ENCODE results near the gene UBE2E2. TPM values are rescaled to one million over a fixed set of nuclear protein-coding genes. Genes with fewer than 3 reads are reported as not detected.
"Not testable (repeated sequence)": the region's sequence is repeated elsewhere in the genome, so short reads cannot be mapped to it uniquely, and the experiment has no call there.

Gene UBE2E2
- total RNA-seq, 1 experiment from 2014 or later: 38.6 TPM

DNA sequence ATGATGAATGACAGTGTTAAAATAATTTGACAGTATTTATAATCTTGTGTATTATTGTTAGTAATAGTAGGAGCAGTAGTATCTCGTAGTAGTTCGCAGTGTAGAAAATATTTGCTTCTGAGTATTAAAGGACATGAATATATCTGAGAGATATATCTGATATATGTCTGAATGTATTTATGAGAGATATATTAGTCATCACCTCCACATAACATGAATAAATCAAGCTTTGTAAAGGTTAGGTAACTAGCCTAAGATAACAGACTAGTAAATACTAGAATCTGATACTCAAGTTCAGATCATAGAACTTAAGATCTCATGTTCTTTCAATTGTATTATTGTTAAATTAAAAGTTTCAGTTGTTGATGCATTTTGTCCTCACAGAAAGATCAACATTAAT lies 130.5 kb downstream of the UBE2E2 start:
- H3K4me1 Mint-ChIP-seq: peaks cover 6 to 8% of the 10 kb centered on the region in 2 experiments; a peak in 3 of 4 replicates
- Histone ChIP-seq H2BK120ac (ENCODE audit: low read depth, low read length, poor library complexity, severe bottlenecking) (no peak overlapping the region), H3K9ac (ENCODE audit: extremely low read depth, insufficient read length, low read length) (no peak overlapping the region), H3K14ac (ENCODE audit: insufficient read depth, low read length) (no peak overlapping the region), H3K18ac (ENCODE audit: insufficient read length, low read depth, low read length) (no peak overlapping the region), H3K9me3 (ENCODE audit: control insufficient read depth, low read depth, low read length) (no peaks in the 10 kb centered on the region), H2BK5ac (ENCODE audit: insufficient read length, low read length) (no peak overlapping the region), H3K4me2 (ENCODE audit: insufficient read depth, insufficient read length, low read length) (no peak overlapping the region), H2BK12ac (ENCODE audit: insufficient read length, low read depth, low read length) (no peak overlapping the region), H3K4me1 (ENCODE audit: insufficient read depth, low read length) (no peaks in the 10 kb centered on the region), H2BK15ac (ENCODE audit: low read depth, low read length) (no peak overlapping the region), H4K20me1 (ENCODE audit: control insufficient read depth, insufficient read depth, insufficient read length) (no peaks in the 10 kb centered on the region), H3K4ac (ENCODE audit: low read depth, low read length) (no peak overlapping the region), H3T11ph (ENCODE audit: low read length) (no peak overlapping the region), H3K56ac (ENCODE audit: insufficient read length, low read depth, low read length) (no peak overlapping the region), H4K5ac (ENCODE audit: insufficient read length, low read depth, low read length) (no peak overlapping the region), H3K27me3 (ENCODE audit: insufficient read depth, low read length) (no peaks in the 10 kb centered on the region), H3K23ac (ENCODE audit: insufficient read length, low read depth, low read length) (no peak overlapping the region), H3K27ac (ENCODE audit: insufficient read length, low read depth, low read length) (no peak overlapping the region), H3K23me2 (ENCODE audit: insufficient read length, low read depth, low read length, poor library complexity, severe bottlenecking) (no peaks in the 10 kb centered on the region), H2AK5ac (ENCODE audit: insufficient read length, low read length) (no peak overlapping the region), H4K91ac (ENCODE audit: insufficient read length, low read depth, low read length) (no peak overlapping the region), H4K8ac (replicated peaks; ENCODE audit: insufficient read length, low read depth, low read length) (no peak overlapping the region), H3K79me2 (ENCODE audit: insufficient read depth, low read length) (no peaks in the 10 kb centered on the region), H2AFZ (ENCODE audit: low read length) (no peak overlapping the region), H3K79me1 (ENCODE audit: insufficient read depth, low read depth, low read length, poor library complexity, severe bottlenecking) (no peaks in the 10 kb centered on the region), H2BK20ac (ENCODE audit: low read depth, low read length, poor library complexity, severe bottlenecking) (no peak overlapping the region)
- H3K27me3 Mint-ChIP-seq (ENCODE audit: low read depth): no peaks in the 10 kb centered on the region
- H3K4me3 Mint-ChIP-seq: no peak overlapping the region
- TF ChIP-seq CTCF (conservative IDR thresholded peaks at IDR 0.05): no peak
- WGBS (ENCODE audit: extremely low coverage, insufficient read length, low lambda C conversion rate): no CpG with 5 or more reads among the region's 2 CpGs
- H3K36me3 Mint-ChIP-seq (ENCODE audit: insufficient read depth in 1 of 3, low read depth in 3 of 3): no peaks in the 10 kb centered on the region
- H3K9me3 Mint-ChIP-seq: no peaks in the 10 kb centered on the region
- no peak overlapping the region for H3K27ac Mint-ChIP-seq
- DNase-seq: no peak

DNA sequence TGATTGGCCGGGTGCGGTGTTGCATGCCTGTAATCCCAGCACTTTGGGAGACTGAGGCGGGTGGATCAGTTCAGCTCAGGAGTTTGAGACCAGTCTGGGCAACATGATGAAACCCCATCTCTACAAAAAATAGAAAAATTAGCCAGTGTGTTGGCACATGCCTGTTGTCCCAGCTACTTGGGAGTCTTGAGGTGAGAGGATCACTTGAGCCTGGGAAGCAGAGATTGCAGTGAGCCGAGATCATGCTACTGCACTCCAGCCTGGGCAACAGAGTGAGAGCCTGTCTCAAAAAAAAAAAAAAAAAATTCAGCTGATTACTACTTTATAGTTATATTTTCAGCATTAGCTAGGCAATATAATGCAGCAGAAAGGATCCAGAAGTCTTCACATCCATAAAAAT lies 133.7 kb downstream of the UBE2E2 start:
- not testable (repeated sequence) for H2BK120ac ChIP-seq (ENCODE audit: low read depth, low read length, poor library complexity, severe bottlenecking); H3K23ac ChIP-seq (ENCODE audit: insufficient read length, low read depth, low read length); H3K79me2 ChIP-seq (ENCODE audit: insufficient read depth, low read length); H3K4me1 ChIP-seq (ENCODE audit: insufficient read depth, low read length); H3K27ac Mint-ChIP-seq; H3K56ac ChIP-seq (ENCODE audit: insufficient read length, low read depth, low read length); H3K14ac ChIP-seq (ENCODE audit: insufficient read depth, low read length); H3K4ac ChIP-seq (ENCODE audit: low read depth, low read length); H4K8ac ChIP-seq (replicated peaks; ENCODE audit: insufficient read length, low read depth, low read length); H3K9me3 Mint-ChIP-seq; DNase-seq; H2BK20ac ChIP-seq (ENCODE audit: low read depth, low read length, poor library complexity, severe bottlenecking); H3T11ph ChIP-seq (ENCODE audit: low read length); H3K79me1 ChIP-seq (ENCODE audit: insufficient read depth, low read depth, low read length, poor library complexity, severe bottlenecking); H2BK12ac ChIP-seq (ENCODE audit: insufficient read length, low read depth, low read length); H3K27ac ChIP-seq (ENCODE audit: insufficient read length, low read depth, low read length); H2BK5ac ChIP-seq (ENCODE audit: insufficient read length, low read length); H2AK5ac ChIP-seq (ENCODE audit: insufficient read length, low read length); H3K4me1 Mint-ChIP-seq; H3K9me3 ChIP-seq (ENCODE audit: control insufficient read depth, low read depth, low read length); H3K27me3 Mint-ChIP-seq (ENCODE audit: low read depth); H4K91ac ChIP-seq (ENCODE audit: insufficient read length, low read depth, low read length); H3K9ac ChIP-seq (ENCODE audit: extremely low read depth, insufficient read length, low read length); H3K4me3 Mint-ChIP-seq; H3K23me2 ChIP-seq (ENCODE audit: insufficient read length, low read depth, low read length, poor library complexity, severe bottlenecking); H4K5ac ChIP-seq (ENCODE audit: insufficient read length, low read depth, low read length); H3K27me3 ChIP-seq (ENCODE audit: insufficient read depth, low read length); H3K18ac ChIP-seq (ENCODE audit: insufficient read length, low read depth, low read length); H2AFZ ChIP-seq (ENCODE audit: low read length); H2BK15ac ChIP-seq (ENCODE audit: low read depth, low read length); H3K4me2 ChIP-seq (ENCODE audit: insufficient read depth, insufficient read length, low read length); H4K20me1 ChIP-seq (ENCODE audit: control insufficient read depth, insufficient read depth, insufficient read length); H3K36me3 Mint-ChIP-seq (ENCODE audit: insufficient read depth in 1 of 3, low read depth in 3 of 3)
- WGBS (ENCODE audit: extremely low coverage, insufficient read length, low lambda C conversion rate): no CpG with 5 or more reads among the region's 4 CpGs

All from H9 (cell line).